PC-3 (cell line): ENCODE results near the gene SRD5A2. TPM values are rescaled to one million over a fixed set of nuclear protein-coding genes. Genes with fewer than 3 reads are reported as not detected.

Experiments
- ATAC-seq: fragments of 200-7000 bp; cut with Tn5 transposase; 2 replicates; pipeline ENCODE4 v1.9.1; 2020; ENCODE audit warnings: mild to moderate bottlenecking, moderate library complexity
- BruUV-seq: library from RNA; stranded (reverse); fragments of 400-500 nt; replicated peaks from 2 replicates; lab custom pipeline; 2021; lab: Mats Ljungman, UMichigan
- CTCF ChIA-PET: fragments of 300-600 bp; sonication (Branson Sonifier 250); formaldehyde crosslinking; loops from one replicate; lab custom pipeline; 2022; ENCODE audit warnings: antibody characterized with exemption; lab: Charles Lee
- POLR2A ChIA-PET: fragments of 300-600 bp; sonication (Branson Sonifier 250); formaldehyde crosslinking; loops from one replicate; lab custom pipeline; 2022; ENCODE audit warnings: antibody characterized with exemption; ENCODE audit not compliant: unreplicated experiment; lab: Charles Lee
- DNase-seq: peaks from one replicate; pipeline ENCODE4 v3.0.0-alpha.2; 2015
- H2AFZ ChIP-seq: fragments of 300-600 bp; sonication (generic); 2 replicates; pipeline ENCODE4 v1.6.0; 2016; ENCODE audit warnings: antibody characterized with exemption, low read length
- H3F3A ChIP-seq: fragments of 300-600 bp; sonication (generic); one replicate; pipeline ENCODE4 v1.6.0; 2017; ENCODE audit warnings: antibody characterized with exemption, low read length, control low read depth, mild to moderate bottlenecking; ENCODE audit not compliant: unreplicated experiment
- H3K27ac ChIP-seq: fragments of 300-600 bp; sonication (generic); 2 replicates; pipeline ENCODE4 v1.5.1; 2016; ENCODE audit warnings: mild to moderate bottlenecking, low read length
- H3K27me3 ChIP-seq: fragments of 300-600 bp; sonication (generic); 2 replicates; pipeline ENCODE4 v1.6.1; 2016; ENCODE audit warnings: low read length, mixed read lengths
- H3K36me3 ChIP-seq: fragments of 300-600 bp; sonication (generic); 2 replicates; pipeline ENCODE4 v1.6.1; 2016; ENCODE audit warnings: low read depth, mixed run types, low read length, mixed read lengths
- H3K4me1 ChIP-seq: fragments of 300-600 bp; sonication (generic); 2 replicates; pipeline ENCODE4 v1.5.1; 2016; ENCODE audit warnings: low read length; ENCODE audit not compliant: insufficient read depth
- H3K4me2 ChIP-seq: fragments of 300-600 bp; sonication (generic); 2 replicates; pipeline ENCODE4 v1.6.0; 2016; ENCODE audit warnings: low read length
- H3K4me3 ChIP-seq: fragments of 300-600 bp; sonication (generic); 2 replicates; pipeline ENCODE4 v1.5.1; 2016; ENCODE audit warnings: mild to moderate bottlenecking, low read length, mixed read lengths
- H3K79me2 ChIP-seq: fragments of 300-600 bp; sonication (generic); 2 replicates; pipeline ENCODE4 v1.6.1; 2017; ENCODE audit warnings: low read length, mixed read lengths
- H3K9ac ChIP-seq: fragments of 300-600 bp; sonication (generic); 2 replicates; pipeline ENCODE4 v1.6.0; 2016; ENCODE audit warnings: mild to moderate bottlenecking, low read length
- H3K9me2 ChIP-seq: fragments of 300-600 bp; sonication (generic); replicated peaks from 2 replicates; pipeline ENCODE4 v1.6.1; 2016; ENCODE audit warnings: mixed run types, low read length, mixed read lengths
- H3K9me3 ChIP-seq: fragments of 300-600 bp; sonication (generic); 2 replicates; pipeline ENCODE4 v1.6.1; 2016; ENCODE audit warnings: low read length, mixed read lengths
- H4K20me1 ChIP-seq: fragments of 300-600 bp; sonication (generic); 2 replicates; pipeline ENCODE4 v1.6.1; 2016; ENCODE audit warnings: low read length, mixed read lengths
- CTCF ChIP-seq: fragments of 300-600 bp; sonication (generic); conservative IDR thresholded peaks from 2 replicates; pipeline ENCODE4 v1.5.1; 2017; ENCODE audit warnings: antibody characterized with exemption, low read depth, mild to moderate bottlenecking, low read length
- EZH2 ChIP-seq: fragments of 300-600 bp; sonication (generic); IDR thresholded peaks from one replicate; pipeline ENCODE4 v1.6.1; 2017; ENCODE audit warnings: antibody characterized with exemption, mild to moderate bottlenecking, low read length; ENCODE audit not compliant: unreplicated experiment
- EZH2phosphoT487 ChIP-seq: fragments of 300-600 bp; sonication (generic); IDR thresholded peaks from 2 replicates; pipeline ENCODE4 v1.6.1; 2018; ENCODE audit warnings: mild to moderate bottlenecking, antibody characterized with exemption, low read length, borderline replicate concordance
- intact Hi-C: fragments of 100-400 bp; cut with micrococcal nuclease; formaldehyde crosslinking; loops from 2 replicates; pipeline ENCODE4 v1.9.0; 2023
- total RNA-seq: library from RNA; depleted of rRNA; stranded (reverse); fragments of >200 nt; gene quantifications from 2 replicates; pipeline ENCODE4 v1.2.3, GENCODE V29; 2014

SRD5A2 gene
- total RNA-seq, 1 experiment from 2014 or later: 0.07 TPM

- no peak for ATAC-seq
- Histone ChIP-seq H3K27ac (no peak overlapping the region), H3F3A (no peaks in the 10 kb centered on the region), H3K9me3 (no peaks in the 10 kb centered on the region), H3K4me3 (no peak overlapping the region), H3K79me2 (no peaks in the 10 kb centered on the region), H3K4me2 (no peak overlapping the region), H3K27me3 (no peaks in the 10 kb centered on the region), H2AFZ (no peak overlapping the region), H3K36me3 (no peaks in the 10 kb centered on the region), H3K4me1 (peaks cover 26% of the 10 kb centered on the region), H3K9ac (no peak overlapping the region), H3K9me2 (no peaks in the 10 kb centered on the region), H4K20me1 (no peaks in the 10 kb centered on the region)
- ChIA-PET CTCF (no interaction called here), POLR2A (no interaction called here)
- intact Hi-C loops: no loop called here
- no TSS peak for BruUV-seq
- DNase-seq: no peak
- TF ChIP-seq EZH2phosphoT487: no peak
- no peak for TF ChIP-seq CTCF
- no peak for TF ChIP-seq EZH2
Measured at GRCh38 chr2:31561823-31562222, 18.9 kb downstream of the SRD5A2 start.

- DNase-seq (peak; percentile 82), ATAC-seq (no peak)
- intact Hi-C loops: no loop called here
- Histone ChIP-seq H3K4me1 (peaks cover 25% of the 10 kb centered on the region), H3K36me3 (no peaks in the 10 kb centered on the region), H3K4me3 (no peak overlapping the region), H3K27me3 (no peaks in the 10 kb centered on the region), H3F3A (no peaks in the 10 kb centered on the region), H4K20me1 (no peaks in the 10 kb centered on the region), H2AFZ (no peak overlapping the region), H3K9me3 (no peaks in the 10 kb centered on the region), H3K79me2 (no peaks in the 10 kb centered on the region), H3K9ac (no peak overlapping the region), H3K27ac (peak overlapping the region; percentile 57), H3K4me2 (peak overlapping the region; percentile 15; the same call in 1 of the 2 replicates), H3K9me2 (no peaks in the 10 kb centered on the region)
- POLR2A ChIA-PET: no interaction called here
- no peak for TF ChIP-seq EZH2phosphoT487
- no peak for TF ChIP-seq EZH2
- TF ChIP-seq CTCF: no peak
- CTCF ChIA-PET: no interaction called here
- BruUV-seq: no TSS peak
Measured at GRCh38 chr2:31558401-31559295, 22.1 kb downstream of the SRD5A2 start.

- CTCF ChIA-PET: no interaction called here
- intact Hi-C loops: no loop called here
Measured at GRCh38 chr2:31556940-31557339, 23.8 kb downstream of the SRD5A2 start.

More at GRCh38 chr2:31556940-31557339, 23.8 kb downstream of the SRD5A2 start:
- Histone ChIP-seq H3K4me3 (no peak overlapping the region), H3K27ac (no peak overlapping the region), H3K4me1 (peaks cover 16% of the 10 kb centered on the region), H4K20me1 (no peaks in the 10 kb centered on the region), H3K27me3 (no peaks in the 10 kb centered on the region), H3K79me2 (no peaks in the 10 kb centered on the region), H3K4me2 (no peak overlapping the region), H3K9me3 (no peaks in the 10 kb centered on the region), H3K9me2 (no peaks in the 10 kb centered on the region), H3F3A (no peaks in the 10 kb centered on the region), H2AFZ (no peak overlapping the region), H3K9ac (no peak overlapping the region), H3K36me3 (no peaks in the 10 kb centered on the region)
- POLR2A ChIA-PET: no interaction called here
- BruUV-seq: no TSS peak
- ATAC-seq (no peak), DNase-seq (no peak)
- TF ChIP-seq EZH2 (no peak), EZH2phosphoT487 (no peak), CTCF (no peak)
